Uterus (tissue), 2 donors: ENCODE results near the gene THOC6.

Experiments used
- CTCF ChIP-seq, 4 experiments: fragments of 200-600 bp in 2 of 4; fragments of 450-650 bp in 2 of 4; sonication (generic) in 2 of 4; IDR thresholded peaks; one replicate each; pipeline ENCODE4 v1.5.1; 2016 to 2019; ENCODE audit warnings: antibody characterized with exemption in 4 of 4, mild to moderate bottlenecking in 2 of 4, moderate library complexity in 1 of 4
- POLR2A ChIP-seq, 2 donors: fragments of 450-650 bp; IDR thresholded peaks; one replicate each; pipeline ENCODE4 v1.6.1; 2016; ENCODE audit warnings: antibody characterized with exemption in 2 of 2, mild to moderate bottlenecking in 1 of 2, moderate library complexity in 1 of 2

- TF ChIP-seq CTCF (IDR thresholded peaks at IDR 0.05) = no peak
- no peak for TF ChIP-seq POLR2A (IDR thresholded peaks at IDR 0.05)
Measured at GRCh38 chr16:3035972-3036725, 12.3 kb downstream of the THOC6 start.
